IMR-90 (cell line): Measurements from ENCODE around the gene KLHL7.

ENCODE experiments used
- CEBPB ChIP-seq: IDR thresholded peaks from 2 replicates; pipeline ENCODE4 v1.6.1; 2012; ENCODE audit warnings: low read depth, low read length, improper control_type of control experiment
- CTCF ChIP-seq: conservative IDR thresholded peaks from 2 replicates; pipeline ENCODE4 v1.5.1; 2012; ENCODE audit warnings: mild to moderate bottlenecking, low read depth, low read length, improper control_type of control experiment
- POLR2A ChIP-seq: IDR thresholded peaks from 2 replicates; pipeline ENCODE4 v1.6.1; 2012; ENCODE audit warnings: mild to moderate bottlenecking, low read depth, low read length
- RFX5 ChIP-seq: IDR thresholded peaks from 2 replicates; pipeline ENCODE4 v1.8.0; 2012; ENCODE audit warnings: low read depth, mild to moderate bottlenecking, low read length, moderate library complexity
- SMC3 ChIP-seq: fragments of 150-350 bp; IDR thresholded peaks from 2 replicates; pipeline ENCODE4 v1.6.1; 2016; ENCODE audit warnings: low read depth, mild to moderate bottlenecking, antibody characterized with exemption, low read length, moderate library complexity

DNA sequence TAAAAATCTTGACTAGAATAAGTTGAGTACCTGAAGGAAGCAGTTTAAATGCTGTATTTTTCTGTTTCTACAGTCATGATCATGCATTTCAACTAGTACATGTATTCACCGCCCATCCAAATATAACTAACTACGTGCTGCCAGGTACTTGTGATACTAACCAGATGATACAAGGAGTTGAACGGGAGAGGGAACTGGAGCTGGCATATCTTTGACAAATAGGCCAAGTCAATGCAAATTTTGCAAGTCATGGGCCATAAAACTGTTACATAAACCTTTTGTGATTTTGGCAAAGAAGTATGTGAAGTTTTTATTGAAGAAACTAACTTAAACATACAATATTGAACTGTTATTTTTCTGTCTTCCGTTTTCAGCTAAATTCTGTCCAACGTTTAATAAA is 90.7 kb downstream of the KLHL7 start:
- TF ChIP-seq POLR2A (no peak), CTCF (no peak), SMC3 (no peak), CEBPB (no peak), RFX5 (no peak)
